ENCODE results near the gene GPR89B. TPM values are rescaled to one million over a fixed set of nuclear protein-coding genes. Genes with fewer than 3 reads are reported as not detected.
A peak's percentile ranks its signal among the peaks of the same experiment; 100 is the strongest.
"Not testable (repeated sequence)": the region's sequence is repeated elsewhere in the genome, so short reads cannot be mapped to it uniquely, and the experiment has no call there.

GPR89B gene
- total RNA-seq, 1 donor from 2014 or later = 18.5 TPM

GRCh38 chr1:147940456-147940855 is 12.2 kb downstream of the GPR89B start:
- DNase-seq = peak; percentile 6

- DNase-seq = not testable (repeated sequence)
Measured at GRCh38 chr1:147942563-147942962, 14.3 kb downstream of the GPR89B start.

- not testable (repeated sequence) for DNase-seq
Measured at GRCh38 chr1:147949517-147949916, 21.3 kb downstream of the GPR89B start.

- not testable (repeated sequence) for DNase-seq
Measured at GRCh38 chr1:147958906-147959305, 30.7 kb downstream of the GPR89B start.

GRCh38 chr1:147959680-147960079 is 31.5 kb downstream of the GPR89B start:
- not testable (repeated sequence) for DNase-seq

GRCh38 chr1:147964575-147964974 is 36.4 kb downstream of the GPR89B start:
- DNase-seq = not testable (repeated sequence)

- DNase-seq = not testable (repeated sequence)
Measured at GRCh38 chr1:147966657-147967056, 38.4 kb downstream of the GPR89B start.

- not testable (repeated sequence) for DNase-seq
Measured at GRCh38 chr1:147978896-147979651, 50.9 kb downstream of the GPR89B start.

- DNase-seq = not testable (repeated sequence)
Measured at GRCh38 chr1:147985374-147985773, 57.2 kb downstream of the GPR89B start.

- not testable (repeated sequence) for DNase-seq
Measured at GRCh38 chr1:147987893-147988292, 59.7 kb downstream of the GPR89B start.

GRCh38 chr1:147992916-147993315 is 64.7 kb downstream of the GPR89B start:
- not testable (repeated sequence) for DNase-seq

GRCh38 chr1:147993400-147993799 is 65.2 kb downstream of the GPR89B start:
- not testable (repeated sequence) for DNase-seq

GRCh38 chr1:147993825-147994615 is 65.8 kb downstream of the GPR89B start:
- not testable (repeated sequence) for DNase-seq

- DNase-seq = not testable (repeated sequence)
Measured at GRCh38 chr1:147996088-147996487, 67.9 kb downstream of the GPR89B start.

GRCh38 chr1:148007724-148008123 is 79.5 kb downstream of the GPR89B start:
- not testable (repeated sequence) for DNase-seq

- DNase-seq = no peak
Measured at GRCh38 chr1:148010527-148010926, 82.3 kb downstream of the GPR89B start.

- DNase-seq = not testable (repeated sequence)
Measured at GRCh38 chr1:148013177-148014144, 85.2 kb downstream of the GPR89B start.

GRCh38 chr1:148014289-148015200 is 86.3 kb downstream of the GPR89B start:
- not testable (repeated sequence) for DNase-seq

- not testable (repeated sequence) for DNase-seq
Measured at GRCh38 chr1:148024918-148025317, 96.7 kb downstream of the GPR89B start.

GRCh38 chr1:148027004-148027403 is 98.8 kb downstream of the GPR89B start:
- not testable (repeated sequence) for DNase-seq

- DNase-seq = not testable (repeated sequence)
Measured at GRCh38 chr1:148032247-148032646, 104.0 kb downstream of the GPR89B start.

All from tongue (tissue), 2 donors.